Measurements from ENCODE around the gene RIMKLA.
A peak's percentile ranks its signal among the peaks of the same experiment; 100 is the strongest.

Gene RIMKLA

DNA sequence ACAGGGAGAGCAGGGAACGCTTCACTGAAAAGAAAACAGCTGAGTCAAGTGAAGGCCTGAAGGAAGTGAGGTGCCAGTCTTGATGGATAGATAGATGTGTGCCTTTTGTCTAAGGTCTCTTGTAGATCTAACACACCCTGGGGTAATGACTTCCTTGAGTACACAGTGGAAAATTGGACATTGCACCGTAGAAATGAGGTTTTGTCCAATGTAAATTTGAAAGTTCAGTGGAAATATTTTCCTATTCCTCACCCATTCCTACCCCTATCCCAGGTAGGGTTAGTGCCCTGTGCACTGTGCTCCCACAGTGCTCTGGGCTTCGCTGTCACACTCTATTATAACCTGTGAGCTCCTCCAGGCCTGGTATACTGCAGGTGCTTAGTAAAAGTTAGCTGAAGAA is 50.9 kb downstream of the RIMKLA start:
- DNase-seq, result no peak

DNA sequence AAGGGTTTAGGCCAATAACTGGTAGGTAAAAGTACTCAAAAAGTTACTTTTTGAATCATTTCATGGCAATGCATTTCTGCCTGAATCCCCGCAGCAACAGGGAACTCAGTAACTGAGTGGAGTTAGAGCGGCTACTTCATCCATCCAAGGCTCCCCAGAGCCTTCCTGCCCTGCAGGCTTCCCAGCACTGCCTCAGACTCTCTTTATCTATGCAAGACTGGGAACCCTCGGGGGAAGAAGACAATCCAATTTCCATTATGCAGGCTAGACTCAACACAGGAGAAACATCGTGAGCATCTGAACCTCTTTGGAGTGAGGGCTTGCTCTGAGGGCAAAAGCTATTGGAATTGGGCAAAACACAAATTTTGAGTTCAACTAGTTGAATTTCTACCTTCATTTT is 52.1 kb downstream of the RIMKLA start:
- no peak for DNase-seq

- no peak for DNase-seq
Observed at GRCh38 chr1:42433369-42433768, 52.8 kb downstream of the RIMKLA start.

- DNase-seq, result no peak
Observed at GRCh38 chr1:42434340-42434739, 53.7 kb downstream of the RIMKLA start.

DNA sequence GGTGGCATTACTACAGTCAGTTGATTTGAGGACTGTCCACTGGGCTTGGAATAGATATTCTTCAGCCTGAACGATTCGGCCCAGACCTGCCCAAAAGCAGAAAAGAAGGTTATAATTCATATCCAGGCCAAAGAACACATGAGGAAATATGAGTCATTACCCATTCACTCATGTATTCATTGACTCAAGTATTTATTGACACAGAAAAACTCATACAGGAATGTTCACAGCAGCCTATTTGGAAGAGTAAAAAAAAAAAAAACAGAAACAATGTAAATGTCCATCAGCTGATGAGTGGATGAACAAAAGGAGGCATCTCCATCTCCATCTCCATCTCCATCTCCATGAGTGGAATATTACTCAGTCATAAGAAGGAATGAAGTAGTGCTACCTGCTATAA is 59.3 kb downstream of the RIMKLA start:
- no peak for DNase-seq

DNA sequence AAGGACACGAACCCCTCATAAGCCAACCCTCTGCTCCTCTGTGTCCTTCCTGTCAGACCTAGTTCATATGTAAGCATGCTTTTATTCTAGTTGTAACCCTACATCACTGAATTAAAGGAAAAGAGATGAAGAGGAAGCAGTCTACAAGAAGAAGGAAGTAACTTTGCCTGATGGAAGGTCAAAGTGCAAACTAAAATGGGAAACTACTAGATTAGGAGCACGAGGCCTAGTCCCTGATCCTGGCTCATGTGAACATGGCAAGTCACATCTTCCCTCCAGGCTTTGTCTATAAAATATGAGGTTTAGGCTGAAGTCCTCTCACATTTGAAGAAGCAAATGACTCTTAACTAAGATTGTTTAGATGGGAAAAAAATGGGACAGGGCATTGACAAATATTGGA is 62.1 kb downstream of the RIMKLA start:
- no peak for DNase-seq

- DNase-seq, result no peak
Observed at GRCh38 chr1:42449256-42449655, 68.7 kb downstream of the RIMKLA start.

GRCh38 chr1:42450061-42450460 is 69.5 kb downstream of the RIMKLA start:
- no peak for DNase-seq

DNA sequence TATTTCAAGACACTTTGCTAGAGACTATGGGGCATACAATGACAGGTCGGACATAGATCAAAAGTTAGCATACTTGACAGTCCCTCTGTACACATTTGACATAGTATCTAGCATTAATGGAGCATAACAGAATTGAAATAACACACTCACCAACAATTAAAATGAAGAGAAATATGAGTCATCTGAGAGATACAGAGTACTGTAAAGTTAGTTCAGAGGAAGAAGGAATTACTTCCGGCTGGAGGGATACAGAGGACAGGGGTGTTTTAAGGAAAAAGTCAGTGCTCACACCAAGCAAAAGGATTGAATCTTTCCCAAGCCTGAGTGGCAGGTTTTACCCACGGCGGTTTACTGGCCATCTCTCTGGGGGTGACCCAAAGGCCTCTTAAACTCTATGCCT is 72.8 kb downstream of the RIMKLA start:
- no peak for DNase-seq

GRCh38 chr1:42454403-42454802 is 73.8 kb downstream of the RIMKLA start:
- DNase-seq, result no peak

- peak; percentile 88 for DNase-seq
Observed at GRCh38 chr1:42456010-42456753, 75.6 kb downstream of the RIMKLA start, which contains the start of the genes PPCS and ZMYND12. Gene PPCS, plus strand, starts transcription at chr1:42456543. Its CDS starts 23 bp downstream, at chr1:42456566. Gene ZMYND12, minus strand, starts transcription at chr1:42456022. Its CDS starts 25 bp downstream, at chr1:42455997.

- DNase-seq, result peak; percentile 55
Observed at GRCh38 chr1:42456754-42457089, 76.1 kb downstream of the RIMKLA start.

- DNase-seq, result no peak
Observed at GRCh38 chr1:42461196-42461595, 80.6 kb downstream of the RIMKLA start.

GRCh38 chr1:42462828-42463763 is 82.5 kb downstream of the RIMKLA start, which contains the start of gene CCDC30:
Gene CCDC30, plus strand, starts transcription at chr1:42463286. Its CDS starts 17,266 bp downstream, at chr1:42480552.
- peak; percentile 100 for DNase-seq

GRCh38 chr1:42463921-42464320 is 83.3 kb downstream of the RIMKLA start:
- no peak for DNase-seq

DNA sequence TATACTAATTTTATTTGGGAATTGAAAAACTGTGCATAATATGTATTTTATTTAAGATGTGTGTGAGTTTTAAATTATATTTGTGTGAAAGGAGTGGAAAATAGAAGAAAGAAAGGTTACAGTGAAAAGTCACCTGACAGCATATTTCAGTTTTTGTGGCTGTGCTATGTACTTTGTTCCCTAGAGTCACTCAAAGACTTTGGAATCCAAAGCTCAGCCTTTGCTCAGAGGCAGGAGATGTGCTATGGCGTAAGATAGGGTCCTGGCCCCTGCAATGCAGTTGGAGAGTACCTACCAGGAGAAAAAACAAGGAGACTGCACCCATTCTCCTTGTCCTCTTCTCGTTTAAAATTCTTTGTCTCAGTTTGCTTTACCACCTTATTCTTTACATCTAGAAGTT is 85.4 kb downstream of the RIMKLA start:
- DNase-seq, result no peak

GRCh38 chr1:42469727-42470126 is 89.1 kb downstream of the RIMKLA start:
- DNase-seq, result no peak

All from COR-L47 (cell line).